Endodermal cell (in vitro differentiated cells): Measurements from ENCODE around the gene SCRN2. TPM values are rescaled to one million over a fixed set of nuclear protein-coding genes. Genes with fewer than 3 reads are reported as not detected.

Experiments used
- DNase-seq: peaks from one replicate; pipeline ENCODE4 v3.0.0-alpha.2; 2017
- H3K27ac ChIP-seq: 2 replicates; pipeline ENCODE4 v1.5.1; 2013; ENCODE audit warnings: mild to moderate bottlenecking, low read depth, low read length, moderate library complexity
- H3K27me3 ChIP-seq: 2 replicates; pipeline ENCODE4 v1.6.1; 2013; ENCODE audit warnings: mild to moderate bottlenecking, low read length, moderate library complexity; ENCODE audit not compliant: insufficient read depth, control insufficient read depth, poor library complexity, severe bottlenecking
- H3K36me3 ChIP-seq: 2 replicates; pipeline ENCODE4 v1.7.0; 2013; ENCODE audit warnings: mild to moderate bottlenecking, low read length, moderate library complexity; ENCODE audit not compliant: control insufficient read depth, insufficient read depth
- H3K4me1 ChIP-seq: one replicate; pipeline ENCODE4 v1.7.0; 2013; ENCODE audit warnings: low read length; ENCODE audit not compliant: control insufficient read depth, insufficient read depth
- H3K4me3 ChIP-seq: 2 replicates; pipeline ENCODE4 v1.5.1; 2013; ENCODE audit warnings: mild to moderate bottlenecking, low read length, moderate library complexity
- H3K9ac ChIP-seq: 2 replicates; pipeline ENCODE4 v1.6.1; 2013; ENCODE audit warnings: mild to moderate bottlenecking, low read length, moderate library complexity; ENCODE audit not compliant: poor library complexity, severe bottlenecking; ENCODE audit errors: extremely low read depth
- H3K9me3 ChIP-seq: 2 replicates; pipeline ENCODE4 v1.6.1; 2013; ENCODE audit warnings: mild to moderate bottlenecking, low read length, moderate library complexity; ENCODE audit not compliant: control insufficient read depth
- H3K27ac Mint-ChIP-seq: 2 replicates; pipeline ENCODE4 v1.8.0; 2020; ENCODE audit warnings: mixed read lengths
- H3K27me3 Mint-ChIP-seq: 2 replicates; pipeline ENCODE4 v1.8.0; 2021; ENCODE audit warnings: mild to moderate bottlenecking, mixed read lengths; ENCODE audit not compliant: insufficient read depth
- H3K36me3 Mint-ChIP-seq: 2 replicates; pipeline ENCODE4 v1.8.0; 2020; ENCODE audit warnings: low read depth, mixed read lengths
- H3K4me1 Mint-ChIP-seq: 2 replicates; pipeline ENCODE4 v1.8.0; 2020; ENCODE audit warnings: mixed read lengths
- H3K4me3 Mint-ChIP-seq: 2 replicates; pipeline ENCODE4 v1.8.0; 2020; ENCODE audit warnings: mild to moderate bottlenecking, moderate library complexity, mixed read lengths
- H3K9me3 Mint-ChIP-seq: 2 replicates; pipeline ENCODE4 v1.8.0; 2020; ENCODE audit warnings: mild to moderate bottlenecking, mixed read lengths
- CTCF ChIP-seq: fragments of 200-600 bp; sonication (generic); conservative IDR thresholded peaks from 2 replicates; pipeline ENCODE4 v1.5.0; 2021; ENCODE audit warnings: antibody characterized with exemption, mild to moderate bottlenecking
- WGBS, 2 experiments: methylation state at CpG; one replicate each; pipeline versions ENCODE4 v1.1.5 to v1.1.7; 2013; ENCODE audit warnings: missing lambda C conversion rate in 2 of 2, mixed read lengths in 1 of 2; ENCODE audit not compliant: insufficient coverage in 1 of 2, insufficient read length in 1 of 2; 5-methylcytosine and 5-hydroxymethylcytosine counted together
- total RNA-seq, 2 donors: library from RNA; stranded (reverse); fragmentation: NEBNext Ultra II Directional in 1 of 2; extraction: Animal tissue kit (Norgen Biotek cat#: 25700) in 1 of 2; gene quantifications; 2 replicates in 1 of 2; 3 replicates in 1 of 2; pipeline ENCODE4 v1.2.1, GENCODE V29; 2021

The SCRN2 gene
- total RNA-seq, 2 donors from 2014 or later = 54.5 to 71.9 TPM

DNA sequence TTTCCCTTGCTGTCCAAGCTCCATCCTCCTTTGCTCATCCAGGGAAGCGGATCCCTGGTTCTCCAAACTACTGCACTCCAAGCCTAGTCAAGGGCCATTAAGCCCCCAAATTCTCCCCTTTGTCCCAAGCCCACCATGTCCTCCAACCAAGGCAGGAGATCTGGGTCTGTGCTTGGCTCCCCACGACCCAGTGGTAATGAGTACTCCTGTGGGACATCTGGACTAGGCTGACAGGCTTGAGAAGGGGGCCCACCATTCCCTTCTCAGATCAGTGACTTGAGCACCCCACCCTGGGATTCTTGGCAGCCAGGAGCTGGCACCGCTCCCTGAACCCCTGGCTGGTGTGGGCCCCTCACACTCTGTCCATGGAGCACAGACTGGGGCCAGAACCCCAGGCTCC is 36.6 kb downstream of the SCRN2 start:
- no peak for TF ChIP-seq CTCF
- peaks cover 10% of the 10 kb centered on the region for H3K36me3 Mint-ChIP-seq
- Histone ChIP-seq H3K9me3 (no peaks in the 10 kb centered on the region), H3K36me3 (peaks cover 4% of the 10 kb centered on the region), H3K4me1 (no peaks in the 10 kb centered on the region), H3K27ac (no peak overlapping the region), H3K27me3 (peaks cover 13% of the 10 kb centered on the region), H3K9ac (no peak overlapping the region), H3K4me3 (no peak overlapping the region)
- H3K4me3 Mint-ChIP-seq = no peak overlapping the region
- no peaks in the 10 kb centered on the region for H3K9me3 Mint-ChIP-seq
- peak; percentile 39 for DNase-seq
- peaks cover 8% of the 10 kb centered on the region for H3K27me3 Mint-ChIP-seq
- H3K4me1 Mint-ChIP-seq = no peaks in the 10 kb centered on the region
- H3K27ac Mint-ChIP-seq = no peak overlapping the region
- 53 to 65% methylated on average over 2 to 3 of the region's 3 CpGs for WGBS, 2 experiments

DNA sequence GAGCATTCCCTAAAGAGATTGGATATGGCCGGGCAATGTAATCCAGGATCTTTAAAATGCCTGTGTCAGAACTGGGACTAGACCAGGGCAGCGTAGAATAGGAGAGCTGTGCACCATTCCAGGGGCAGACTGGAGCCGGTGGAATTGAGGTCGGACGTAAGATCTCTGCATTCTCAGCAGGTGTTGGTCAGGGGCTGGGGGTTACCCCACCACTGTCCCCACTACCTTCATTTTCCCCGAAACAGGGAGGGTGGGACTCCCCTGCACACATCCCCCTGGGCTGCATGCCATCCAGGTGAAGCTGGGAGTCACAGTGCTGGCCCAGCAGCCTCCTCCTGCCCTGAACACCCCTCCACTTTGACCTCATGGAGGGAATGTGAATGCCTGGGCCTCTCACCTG is 37.3 kb downstream of the SCRN2 start:
- Mint-ChIP-seq H3K27me3 (peaks cover 8% of the 10 kb centered on the region), H3K4me1 (no peaks in the 10 kb centered on the region), H3K27ac (no peak overlapping the region), H3K9me3 (no peaks in the 10 kb centered on the region), H3K4me3 (no peak overlapping the region), H3K36me3 (peaks cover 10% of the 10 kb centered on the region)
- no peak overlapping the region for H3K4me3 ChIP-seq
- H3K27ac ChIP-seq = no peak overlapping the region
- TF ChIP-seq CTCF = no peak
- H3K4me1 ChIP-seq = no peaks in the 10 kb centered on the region
- no peaks in the 10 kb centered on the region for H3K36me3 ChIP-seq
- peaks cover 13% of the 10 kb centered on the region for H3K27me3 ChIP-seq
- H3K9me3 ChIP-seq = no peaks in the 10 kb centered on the region
- 83 to 84% methylated on average over 4 to 6 of the region's 6 CpGs for WGBS, 2 experiments
- peak; percentile 33 for DNase-seq
- no peak overlapping the region for H3K9ac ChIP-seq

DNA sequence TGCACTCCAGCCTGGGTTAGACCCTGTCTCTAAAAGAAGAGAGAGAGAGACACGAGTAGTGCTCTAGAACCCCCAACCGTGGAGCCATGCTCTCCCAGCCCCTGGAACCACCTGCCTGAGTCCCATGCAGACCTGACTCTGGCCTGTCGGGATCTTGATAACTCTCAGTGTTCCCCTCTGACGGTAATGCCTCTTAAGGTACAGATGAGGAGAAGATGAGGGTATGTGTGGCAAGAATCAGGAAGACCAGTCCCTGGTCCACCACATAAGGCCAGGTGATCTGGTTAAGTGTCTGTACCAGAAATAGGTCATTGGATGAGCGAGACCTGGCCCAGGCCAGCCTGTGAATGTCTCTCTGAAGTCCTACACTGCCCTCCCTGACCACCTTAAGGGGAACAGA is 37.9 kb downstream of the SCRN2 start:
- H3K27ac ChIP-seq = no peak overlapping the region
- Mint-ChIP-seq H3K27me3 (peaks cover 8% of the 10 kb centered on the region), H3K4me3 (no peak overlapping the region), H3K9me3 (no peaks in the 10 kb centered on the region), H3K36me3 (peaks cover 6% of the 10 kb centered on the region), H3K27ac (no peak overlapping the region), H3K4me1 (no peaks in the 10 kb centered on the region)
- WGBS, 2 experiments = 47 to 56% methylated on average over 3 to 5 of the region's 5 CpGs
- H3K9ac ChIP-seq = no peak overlapping the region
- H3K27me3 ChIP-seq = peaks cover 19% of the 10 kb centered on the region
- peak; percentile 35 for DNase-seq
- H3K4me1 ChIP-seq = no peaks in the 10 kb centered on the region
- H3K36me3 ChIP-seq = no peaks in the 10 kb centered on the region
- no peak for TF ChIP-seq CTCF
- no peak overlapping the region for H3K4me3 ChIP-seq
- H3K9me3 ChIP-seq = no peaks in the 10 kb centered on the region
